ENCODE measurements around the gene CYLD.

Gene CYLD

GRCh38 chr16:50815382-50815781, 73.5 kb downstream of the CYLD start:
- DNase-seq (ENCODE audit: low read depth in 2 of 3, low spot score in 1 of 3), result no peak

GRCh38 chr16:50816901-50817555, 75.1 kb downstream of the CYLD start:
- no peak for DNase-seq (ENCODE audit: low read depth in 2 of 3, low spot score in 1 of 3)

GRCh38 chr16:50818380-50818779, 76.5 kb downstream of the CYLD start:
- DNase-seq (ENCODE audit: low read depth in 2 of 3, low spot score in 1 of 3), result no peak

- no peak for DNase-seq (ENCODE audit: low read depth in 2 of 3, low spot score in 1 of 3)
Observed at GRCh38 chr16:50819706-50820105, 77.8 kb downstream of the CYLD start.

GRCh38 chr16:50820225-50820624, 78.3 kb downstream of the CYLD start:
- no peak for DNase-seq (ENCODE audit: low read depth in 2 of 3, low spot score in 1 of 3)

- no peak for DNase-seq (ENCODE audit: low read depth in 2 of 3, low spot score in 1 of 3)
Observed at GRCh38 chr16:50821586-50821985, 79.7 kb downstream of the CYLD start.

- no peak for DNase-seq (ENCODE audit: low read depth in 2 of 3, low spot score in 1 of 3)
Observed at GRCh38 chr16:50822671-50823070, 80.8 kb downstream of the CYLD start.

- DNase-seq (ENCODE audit: low read depth in 2 of 3, low spot score in 1 of 3), result no peak
Observed at GRCh38 chr16:50826797-50827316, 85.0 kb downstream of the CYLD start.

GRCh38 chr16:50828164-50828702, 86.3 kb downstream of the CYLD start:
- no peak for DNase-seq (ENCODE audit: low read depth in 2 of 3, low spot score in 1 of 3)

GRCh38 chr16:50830698-50831097, 88.8 kb downstream of the CYLD start:
- DNase-seq (ENCODE audit: low read depth in 2 of 3, low spot score in 1 of 3), result no peak

- DNase-seq (ENCODE audit: low read depth in 2 of 3, low spot score in 1 of 3), result no peak
Observed at GRCh38 chr16:50831751-50832150, 89.9 kb downstream of the CYLD start.

GRCh38 chr16:50833929-50834328, 92.0 kb downstream of the CYLD start:
- DNase-seq (ENCODE audit: low read depth in 2 of 3, low spot score in 1 of 3), result no peak

- no peak for DNase-seq (ENCODE audit: low read depth in 2 of 3, low spot score in 1 of 3)
Observed at GRCh38 chr16:50834701-50835100, 92.8 kb downstream of the CYLD start.

- no peak for DNase-seq (ENCODE audit: low read depth in 2 of 3, low spot score in 1 of 3)
Observed at GRCh38 chr16:50835358-50836060, 93.6 kb downstream of the CYLD start.

- DNase-seq (ENCODE audit: low read depth in 2 of 3, low spot score in 1 of 3), result no peak
Observed at GRCh38 chr16:50836121-50836621, 94.3 kb downstream of the CYLD start.

- no peak for DNase-seq (ENCODE audit: low read depth in 2 of 3, low spot score in 1 of 3)
Observed at GRCh38 chr16:50837324-50837723, 95.4 kb downstream of the CYLD start.

- DNase-seq (ENCODE audit: low read depth in 2 of 3, low spot score in 1 of 3), result no peak
Observed at GRCh38 chr16:50838165-50838564, 96.3 kb downstream of the CYLD start.

GRCh38 chr16:50838885-50839284, 97.0 kb downstream of the CYLD start:
- no peak for DNase-seq (ENCODE audit: low read depth in 2 of 3, low spot score in 1 of 3)

GRCh38 chr16:50839356-50839755, 97.5 kb downstream of the CYLD start:
- no peak for DNase-seq (ENCODE audit: low read depth in 2 of 3, low spot score in 1 of 3)

- no peak for DNase-seq (ENCODE audit: low read depth in 2 of 3, low spot score in 1 of 3)
Observed at GRCh38 chr16:50839920-50840729, 98.2 kb downstream of the CYLD start.
